ENCODE measurements around the gene JARID2. TPM values are rescaled to one million over a fixed set of nuclear protein-coding genes. Genes with fewer than 3 reads are reported as not detected.

JARID2 gene
- total and polyA plus RNA-seq, 2 of the 13 experiments (the other 11 are each of a cell fraction or from before 2014, with no cell fraction given) = 7.5 to 10.3 TPM

DNA sequence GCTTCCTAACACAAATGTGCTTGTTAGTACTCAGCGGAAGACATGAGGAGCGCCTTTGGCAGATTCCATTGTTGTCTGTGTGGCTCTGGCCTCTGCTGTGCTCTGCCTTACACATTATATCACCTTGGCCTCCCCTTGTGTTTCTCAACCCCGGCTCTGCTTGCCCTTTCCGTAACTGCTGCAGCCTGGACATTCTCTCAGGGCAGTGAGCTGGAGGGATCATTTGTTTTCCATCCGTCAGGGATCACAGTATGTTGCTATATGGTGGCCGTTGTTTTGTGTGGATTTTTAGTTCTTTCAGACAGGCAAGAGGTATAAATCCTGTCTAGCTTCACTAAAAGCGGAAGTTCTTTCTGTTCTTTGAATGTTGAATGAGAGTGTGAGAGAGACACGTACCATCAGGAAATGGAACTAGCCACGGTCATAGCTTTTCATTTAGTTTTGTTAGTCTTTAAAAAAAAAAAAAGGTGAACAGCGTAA, 175.1 kb downstream of the JARID2 start:
- in situ Hi-C loops (cut with HindIII; ENCODE audit: extremely low pct_ligation_motif_present, low pct_unique_long_range_greater_than_20kb) = no loop called here
- intact Hi-C loops (cut with micrococcal nuclease; ENCODE audit: unreplicated experiment) = no loop called here
- BruUV-seq (replicated peaks) = no TSS peak
- Histone ChIP-seq H3K36me3 (replicated peaks in 1 of 2; ENCODE audit: control insufficient read depth in 1 of 2, insufficient read depth in 2 of 2, low read length in 2 of 2) (peaks cover 0 to 5% of the 10 kb centered on the region in 2 experiments; a peak in 1 of 5 replicates), H3K4me2 (ENCODE audit: low read depth, low read length) (no peak overlapping the region), H3K4me1 (ENCODE audit: insufficient read depth, low read length) (no peaks in the 10 kb centered on the region), H3K27me3 (ENCODE audit: control insufficient read depth in 1 of 2, insufficient read depth in 2 of 2, low read length in 2 of 2) (no peaks in the 10 kb centered on the region), H3K79me2 (ENCODE audit: insufficient read depth, low read length) (peaks cover 4% of the 10 kb centered on the region), H3K9me3 (ENCODE audit: low read length) (peaks cover 31% of the 10 kb centered on the region), H3K9ac (ENCODE audit: insufficient read depth, low read depth, low read length) (no peak overlapping the region), H3K27ac (ENCODE audit: extremely low read length, insufficient read depth, low read length) (no peak overlapping the region), H2AFZ (ENCODE audit: low read length) (no peak overlapping the region), H3K4me3 (replicated peaks in 1 of 3; ENCODE audit: insufficient read depth in 1 of 3, low read depth in 2 of 3, low read length in 3 of 3) (no peak overlapping the region), H4K20me1 (ENCODE audit: insufficient read depth, low read length) (no peaks in the 10 kb centered on the region)
- CTCF ChIA-PET (ENCODE audit: low intra/inter-chr PET ratio, low total read pairs) = no interaction called here
- ATAC-seq (no peak), DNase-seq (ENCODE audit: low spot score) (no peak), FAIRE-seq (no peak)
- POLR2A ChIA-PET = interaction anchor here (1.6 kb wide), 1 partner anchor 9 kb away, joined by 4 read pairs; no protein-coding TSS in a partner anchor
- 96% methylated on average over 10 of the region's 10 CpGs for WGBS (ENCODE audit: low lambda C conversion rate)
- TF ChIP-seq, protein P1, sequence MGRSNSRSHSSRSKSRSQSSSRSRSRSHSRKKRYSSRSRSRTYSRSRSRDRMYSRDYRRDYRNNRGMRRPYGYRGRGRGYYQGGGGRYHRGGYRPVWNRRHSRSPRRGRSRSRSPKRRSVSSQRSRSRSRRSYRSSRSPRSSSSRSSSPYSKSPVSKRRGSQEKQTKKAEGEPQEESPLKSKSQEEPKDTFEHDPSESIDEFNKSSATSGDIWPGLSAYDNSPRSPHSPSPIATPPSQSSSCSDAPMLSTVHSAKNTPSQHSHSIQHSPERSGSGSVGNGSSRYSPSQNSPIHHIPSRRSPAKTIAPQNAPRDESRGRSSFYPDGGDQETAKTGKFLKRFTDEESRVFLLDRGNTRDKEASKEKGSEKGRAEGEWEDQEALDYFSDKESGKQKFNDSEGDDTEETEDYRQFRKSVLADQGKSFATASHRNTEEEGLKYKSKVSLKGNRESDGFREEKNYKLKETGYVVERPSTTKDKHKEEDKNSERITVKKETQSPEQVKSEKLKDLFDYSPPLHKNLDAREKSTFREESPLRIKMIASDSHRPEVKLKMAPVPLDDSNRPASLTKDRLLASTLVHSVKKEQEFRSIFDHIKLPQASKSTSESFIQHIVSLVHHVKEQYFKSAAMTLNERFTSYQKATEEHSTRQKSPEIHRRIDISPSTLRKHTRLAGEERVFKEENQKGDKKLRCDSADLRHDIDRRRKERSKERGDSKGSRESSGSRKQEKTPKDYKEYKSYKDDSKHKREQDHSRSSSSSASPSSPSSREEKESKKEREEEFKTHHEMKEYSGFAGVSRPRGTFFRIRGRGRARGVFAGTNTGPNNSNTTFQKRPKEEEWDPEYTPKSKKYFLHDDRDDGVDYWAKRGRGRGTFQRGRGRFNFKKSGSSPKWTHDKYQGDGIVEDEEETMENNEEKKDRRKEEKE (IDR thresholded peaks at IDR 0.05) = no peak
- TF ChIP-seq NFIC (IDR thresholded peaks at IDR 0.05; ENCODE audit: low read length) (no peak), TGIF2 (CRISPR knock-in tag; IDR thresholded peaks at IDR 0.05) (no peak), ZNF713 (CRISPR knock-in tag; IDR thresholded peaks at IDR 0.05) (no peak), ZNF207 (IDR thresholded peaks at IDR 0.05; ENCODE audit: borderline replicate concordance) (no peak), HNRNPLL (IDR thresholded peaks at IDR 0.05; ENCODE audit: low read depth, low read length, poor library complexity, severe bottlenecking) (no peak), ZNF83 (CRISPR knock-in tag; IDR thresholded peaks at IDR 0.05; ENCODE audit: borderline replicate concordance) (no peak), TBX3 (IDR thresholded peaks at IDR 0.05; ENCODE audit: borderline replicate concordance) (no peak), STAT5B (CRISPR knock-in tag; IDR thresholded peaks at IDR 0.05) (no peak), ZNF672 (CRISPR knock-in tag; IDR thresholded peaks at IDR 0.05) (no peak), GTF3A (CRISPR knock-in tag; conservative IDR thresholded peaks at IDR 0.05) (no peak), NR2F2 (IDR thresholded peaks at IDR 0.05; ENCODE audit: borderline replicate concordance, low read depth) (no peak), SMAD1 (CRISPR knock-in tag; IDR thresholded peaks at IDR 0.05; ENCODE audit: borderline replicate concordance, low read depth) (no peak), XBP1 (CRISPR knock-in tag; IDR thresholded peaks at IDR 0.05) (no peak)
- TF ChIP-seq, protein P2, sequence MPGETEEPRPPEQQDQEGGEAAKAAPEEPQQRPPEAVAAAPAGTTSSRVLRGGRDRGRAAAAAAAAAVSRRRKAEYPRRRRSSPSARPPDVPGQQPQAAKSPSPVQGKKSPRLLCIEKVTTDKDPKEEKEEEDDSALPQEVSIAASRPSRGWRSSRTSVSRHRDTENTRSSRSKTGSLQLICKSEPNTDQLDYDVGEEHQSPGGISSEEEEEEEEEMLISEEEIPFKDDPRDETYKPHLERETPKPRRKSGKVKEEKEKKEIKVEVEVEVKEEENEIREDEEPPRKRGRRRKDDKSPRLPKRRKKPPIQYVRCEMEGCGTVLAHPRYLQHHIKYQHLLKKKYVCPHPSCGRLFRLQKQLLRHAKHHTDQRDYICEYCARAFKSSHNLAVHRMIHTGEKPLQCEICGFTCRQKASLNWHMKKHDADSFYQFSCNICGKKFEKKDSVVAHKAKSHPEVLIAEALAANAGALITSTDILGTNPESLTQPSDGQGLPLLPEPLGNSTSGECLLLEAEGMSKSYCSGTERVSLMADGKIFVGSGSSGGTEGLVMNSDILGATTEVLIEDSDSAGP (CRISPR knock-in tag; IDR thresholded peaks at IDR 0.05; ENCODE audit: borderline replicate concordance) = no peak
- TF ChIP-seq, protein P3, sequence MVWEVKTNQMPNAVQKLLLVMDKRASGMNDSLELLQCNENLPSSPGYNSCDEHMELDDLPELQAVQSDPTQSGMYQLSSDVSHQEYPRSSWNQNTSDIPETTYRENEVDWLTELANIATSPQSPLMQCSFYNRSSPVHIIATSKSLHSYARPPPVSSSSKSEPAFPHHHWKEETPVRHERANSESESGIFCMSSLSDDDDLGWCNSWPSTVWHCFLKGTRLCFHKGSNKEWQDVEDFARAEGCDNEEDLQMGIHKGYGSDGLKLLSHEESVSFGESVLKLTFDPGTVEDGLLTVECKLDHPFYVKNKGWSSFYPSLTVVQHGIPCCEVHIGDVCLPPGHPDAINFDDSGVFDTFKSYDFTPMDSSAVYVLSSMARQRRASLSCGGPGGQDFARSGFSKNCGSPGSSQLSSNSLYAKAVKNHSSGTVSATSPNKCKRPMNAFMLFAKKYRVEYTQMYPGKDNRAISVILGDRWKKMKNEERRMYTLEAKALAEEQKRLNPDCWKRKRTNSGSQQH (CRISPR knock-in tag; IDR thresholded peaks at IDR 0.05; ENCODE audit: low read depth) = no peak

Data from HepG2 (cell line).